ENCODE data around the gene TMEM30A. TPM values are rescaled to one million over a fixed set of nuclear protein-coding genes. Genes with fewer than 3 reads are reported as not detected.

Gene TMEM30A
- total RNA-seq, 1 experiment from 2014 or later, result 130 TPM

DNA sequence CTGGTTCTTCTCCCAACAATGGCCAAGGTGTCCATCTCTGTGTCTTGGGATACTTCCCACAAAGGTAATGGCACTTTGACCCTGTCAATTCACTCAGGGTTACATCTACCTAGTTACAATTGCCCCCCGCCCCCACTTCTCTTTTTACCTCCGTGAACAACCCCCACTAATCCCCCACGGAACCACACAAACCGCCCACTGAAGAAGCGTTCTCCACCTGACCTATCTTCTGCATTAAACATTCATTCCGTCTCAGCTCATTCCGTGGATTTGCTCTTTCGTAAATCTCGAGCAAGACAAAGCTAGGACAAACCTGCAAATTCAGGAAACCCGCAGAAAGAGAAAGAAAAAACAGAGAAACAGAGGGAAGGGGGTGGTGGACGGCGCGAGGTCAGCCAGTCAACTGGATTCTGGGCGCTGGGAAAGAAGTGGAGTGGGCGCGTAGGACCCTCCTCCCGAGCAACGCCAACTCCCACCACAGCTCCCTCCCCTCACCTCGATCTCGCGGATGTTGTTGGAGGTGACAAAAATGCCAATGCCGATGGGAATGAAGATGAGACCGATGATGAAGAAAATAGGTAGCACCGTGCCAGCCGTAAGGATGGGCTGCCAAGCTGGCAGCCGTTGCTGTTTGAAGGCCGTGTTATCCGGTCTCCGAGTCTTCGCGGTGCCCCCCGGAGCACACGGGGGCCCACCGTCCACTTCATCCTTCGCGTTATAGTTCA lies 523 bp downstream of the TMEM30A start:
- no peak for DNase-seq (ENCODE audit: low read depth, low spot score)
- no peaks in the 10 kb centered on the region for H3K27me3 ChIP-seq (ENCODE audit: control insufficient read depth, insufficient read depth, low read length)
- no peak for TF ChIP-seq TCF7L2 (IDR thresholded peaks at IDR 0.05; ENCODE audit: low read depth, low read length)
- H3K27ac ChIP-seq (ENCODE audit: low read length), result peak overlapping the region; percentile 85
- no peaks in the 10 kb centered on the region; the same call in none of the 2 replicates for H3K36me3 ChIP-seq (ENCODE audit: control insufficient read depth, insufficient read depth, low read length)
- H3K4me1 ChIP-seq (ENCODE audit: control insufficient read depth, insufficient read depth, low read length), result peaks cover 29% of the 10 kb centered on the region
- CTCF ChIA-PET, result no interaction called here
- POLR2A ChIA-PET, result no interaction called here
- H3K9me3 ChIP-seq (ENCODE audit: control insufficient read depth, insufficient read depth, low read depth, low read length), result no peaks in the 10 kb centered on the region
- intact Hi-C loops (cut with micrococcal nuclease; ENCODE audit: unreplicated experiment) (no loop called here), in situ Hi-C loops (cut with HindIII; ENCODE audit: low pct_unique_long_range_greater_than_20kb, low sequenced_read_pairs) (no loop called here)
- BruUV-seq (replicated peaks), result no TSS peak
- peak overlapping the region; percentile 94 for H3K4me3 ChIP-seq (ENCODE audit: low read depth in 2 of 2, low read length in 2 of 2)
- peak; percentile 63 for ATAC-seq

DNA sequence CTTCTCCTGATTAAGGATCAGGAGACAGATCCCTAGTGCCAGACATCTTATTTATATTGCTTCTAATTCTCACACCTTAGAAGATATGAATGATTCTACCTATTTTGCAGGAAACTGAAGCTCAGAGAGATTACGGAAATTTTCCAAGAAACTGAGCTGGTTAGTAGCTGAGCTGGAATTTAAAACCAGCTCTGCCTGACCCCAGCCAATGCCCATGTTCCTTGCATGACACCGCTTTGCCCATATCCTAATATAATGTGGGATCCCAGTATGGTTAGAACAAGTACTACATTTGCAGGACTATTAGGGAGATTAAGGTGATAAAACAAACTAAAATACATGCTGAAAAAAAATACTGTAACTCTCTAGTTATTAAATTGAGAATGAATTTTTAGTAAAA lies 1.9 kb downstream of the TMEM30A start:
- Histone ChIP-seq H3K27me3 (ENCODE audit: control insufficient read depth, insufficient read depth, low read length) (no peaks in the 10 kb centered on the region), H3K4me1 (ENCODE audit: control insufficient read depth, insufficient read depth, low read length) (peaks cover 29% of the 10 kb centered on the region), H3K4me3 (ENCODE audit: low read depth in 2 of 2, low read length in 2 of 2) (peak overlapping the region; percentile 34 to 94), H3K27ac (ENCODE audit: low read length) (peak overlapping the region; percentile 54), H3K9me3 (ENCODE audit: control insufficient read depth, insufficient read depth, low read depth, low read length) (no peaks in the 10 kb centered on the region), H3K36me3 (ENCODE audit: control insufficient read depth, insufficient read depth, low read length) (no peaks in the 10 kb centered on the region; the same call in none of the 2 replicates)
- intact Hi-C loops (cut with micrococcal nuclease; ENCODE audit: unreplicated experiment) (no loop called here), in situ Hi-C loops (cut with HindIII; ENCODE audit: low pct_unique_long_range_greater_than_20kb, low sequenced_read_pairs) (no loop called here)
- CTCF ChIA-PET, result no interaction called here
- TF ChIP-seq POLR2AphosphoS5 (IDR thresholded peaks at IDR 0.05; ENCODE audit: low read depth, low read length) (no peak), TCF7L2 (IDR thresholded peaks at IDR 0.05; ENCODE audit: low read depth, low read length) (no peak), SIN3A (IDR thresholded peaks at IDR 0.05; ENCODE audit: borderline replicate concordance, insufficient read depth, low read depth, low read length) (no peak)
- TF ChIP-seq, protein P1, sequence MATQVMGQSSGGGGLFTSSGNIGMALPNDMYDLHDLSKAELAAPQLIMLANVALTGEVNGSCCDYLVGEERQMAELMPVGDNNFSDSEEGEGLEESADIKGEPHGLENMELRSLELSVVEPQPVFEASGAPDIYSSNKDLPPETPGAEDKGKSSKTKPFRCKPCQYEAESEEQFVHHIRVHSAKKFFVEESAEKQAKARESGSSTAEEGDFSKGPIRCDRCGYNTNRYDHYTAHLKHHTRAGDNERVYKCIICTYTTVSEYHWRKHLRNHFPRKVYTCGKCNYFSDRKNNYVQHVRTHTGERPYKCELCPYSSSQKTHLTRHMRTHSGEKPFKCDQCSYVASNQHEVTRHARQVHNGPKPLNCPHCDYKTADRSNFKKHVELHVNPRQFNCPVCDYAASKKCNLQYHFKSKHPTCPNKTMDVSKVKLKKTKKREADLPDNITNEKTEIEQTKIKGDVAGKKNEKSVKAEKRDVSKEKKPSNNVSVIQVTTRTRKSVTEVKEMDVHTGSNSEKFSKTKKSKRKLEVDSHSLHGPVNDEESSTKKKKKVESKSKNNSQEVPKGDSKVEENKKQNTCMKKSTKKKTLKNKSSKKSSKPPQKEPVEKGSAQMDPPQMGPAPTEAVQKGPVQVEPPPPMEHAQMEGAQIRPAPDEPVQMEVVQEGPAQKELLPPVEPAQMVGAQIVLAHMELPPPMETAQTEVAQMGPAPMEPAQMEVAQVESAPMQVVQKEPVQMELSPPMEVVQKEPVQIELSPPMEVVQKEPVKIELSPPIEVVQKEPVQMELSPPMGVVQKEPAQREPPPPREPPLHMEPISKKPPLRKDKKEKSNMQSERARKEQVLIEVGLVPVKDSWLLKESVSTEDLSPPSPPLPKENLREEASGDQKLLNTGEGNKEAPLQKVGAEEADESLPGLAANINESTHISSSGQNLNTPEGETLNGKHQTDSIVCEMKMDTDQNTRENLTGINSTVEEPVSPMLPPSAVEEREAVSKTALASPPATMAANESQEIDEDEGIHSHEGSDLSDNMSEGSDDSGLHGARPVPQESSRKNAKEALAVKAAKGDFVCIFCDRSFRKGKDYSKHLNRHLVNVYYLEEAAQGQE (IDR thresholded peaks at IDR 0.05; ENCODE audit: insufficient read depth in 1 of 2, low read depth in 2 of 2, low read length in 1 of 2), result no peak
- TF ChIP-seq, protein P2, sequence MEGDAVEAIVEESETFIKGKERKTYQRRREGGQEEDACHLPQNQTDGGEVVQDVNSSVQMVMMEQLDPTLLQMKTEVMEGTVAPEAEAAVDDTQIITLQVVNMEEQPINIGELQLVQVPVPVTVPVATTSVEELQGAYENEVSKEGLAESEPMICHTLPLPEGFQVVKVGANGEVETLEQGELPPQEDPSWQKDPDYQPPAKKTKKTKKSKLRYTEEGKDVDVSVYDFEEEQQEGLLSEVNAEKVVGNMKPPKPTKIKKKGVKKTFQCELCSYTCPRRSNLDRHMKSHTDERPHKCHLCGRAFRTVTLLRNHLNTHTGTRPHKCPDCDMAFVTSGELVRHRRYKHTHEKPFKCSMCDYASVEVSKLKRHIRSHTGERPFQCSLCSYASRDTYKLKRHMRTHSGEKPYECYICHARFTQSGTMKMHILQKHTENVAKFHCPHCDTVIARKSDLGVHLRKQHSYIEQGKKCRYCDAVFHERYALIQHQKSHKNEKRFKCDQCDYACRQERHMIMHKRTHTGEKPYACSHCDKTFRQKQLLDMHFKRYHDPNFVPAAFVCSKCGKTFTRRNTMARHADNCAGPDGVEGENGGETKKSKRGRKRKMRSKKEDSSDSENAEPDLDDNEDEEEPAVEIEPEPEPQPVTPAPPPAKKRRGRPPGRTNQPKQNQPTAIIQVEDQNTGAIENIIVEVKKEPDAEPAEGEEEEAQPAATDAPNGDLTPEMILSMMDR (IDR thresholded peaks at IDR 0.05), result no peak
- POLR2A ChIA-PET, result no interaction called here
- no peak for DNase-seq (ENCODE audit: low read depth, low spot score)
- no TSS peak for BruUV-seq (replicated peaks)
- ATAC-seq, result no peak

DNA sequence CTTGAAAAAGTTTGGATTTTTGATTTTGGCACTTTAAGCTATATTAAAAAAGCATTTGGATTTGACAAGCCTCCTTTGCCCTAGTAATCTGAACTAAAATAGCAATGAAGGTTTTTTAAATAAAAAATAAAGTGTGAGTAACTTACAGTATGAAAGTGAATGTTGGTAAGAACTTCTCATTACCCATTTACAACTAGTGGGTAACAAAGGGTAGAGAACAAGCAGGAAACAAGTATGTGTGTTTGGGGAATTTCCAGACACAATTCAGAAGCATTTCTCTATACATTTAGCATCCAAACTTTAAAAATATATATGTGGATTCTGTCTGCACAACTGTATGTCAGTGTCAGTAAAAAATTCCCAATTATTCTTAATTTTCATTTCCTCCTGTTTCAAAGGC lies 2.9 kb downstream of the TMEM30A start:
- peak overlapping the region; percentile 64 for H3K27ac ChIP-seq (ENCODE audit: low read length)
- no peak for TF ChIP-seq SIN3A (IDR thresholded peaks at IDR 0.05; ENCODE audit: borderline replicate concordance, insufficient read depth, low read depth, low read length)
- TF ChIP-seq, protein P2 (IDR thresholded peaks at IDR 0.05), result no peak
- no peak for TF ChIP-seq POLR2AphosphoS5 (IDR thresholded peaks at IDR 0.05; ENCODE audit: low read depth, low read length)
- TF ChIP-seq, protein P1 (IDR thresholded peaks at IDR 0.05; ENCODE audit: insufficient read depth in 1 of 2, low read depth in 2 of 2, low read length in 1 of 2), result no peak
- no peak for TF ChIP-seq TCF7L2 (IDR thresholded peaks at IDR 0.05; ENCODE audit: low read depth, low read length)
- no TSS peak for BruUV-seq (replicated peaks)
- no peak for ATAC-seq
- H3K4me1 ChIP-seq (ENCODE audit: control insufficient read depth, insufficient read depth, low read length), result peaks cover 29% of the 10 kb centered on the region
- no peak for DNase-seq (ENCODE audit: low read depth, low spot score)
- ChIA-PET CTCF (no interaction called here), POLR2A (no interaction called here)
- peak overlapping the region in 1 of 2 experiments; percentile 94; a peak in 2 of 4 replicates for H3K4me3 ChIP-seq (ENCODE audit: low read depth in 2 of 2, low read length in 2 of 2)
- intact Hi-C loops (cut with micrococcal nuclease; ENCODE audit: unreplicated experiment), result no loop called here
- no peaks in the 10 kb centered on the region; the same call in none of the 2 replicates for H3K36me3 ChIP-seq (ENCODE audit: control insufficient read depth, insufficient read depth, low read length)
- no peaks in the 10 kb centered on the region for H3K27me3 ChIP-seq (ENCODE audit: control insufficient read depth, insufficient read depth, low read length)
- H3K9me3 ChIP-seq (ENCODE audit: control insufficient read depth, insufficient read depth, low read depth, low read length), result no peaks in the 10 kb centered on the region
- in situ Hi-C loops (cut with HindIII; ENCODE audit: low pct_unique_long_range_greater_than_20kb, low sequenced_read_pairs), result no loop called here
